Spinal cord (tissue), 10 donors: Measurements from ENCODE around the gene JADE2. TPM values are rescaled to one million over a fixed set of nuclear protein-coding genes. Genes with fewer than 3 reads are reported as not detected.
A peak's percentile ranks its signal among the peaks of the same experiment; 100 is the strongest.

Experiments
- DNase-seq, 6 donors: peaks; one replicate each; pipeline versions ENCODE4 v3.0.0 to v3.0.0-alpha.2; 2013 to 2015; ENCODE audit warnings: low spot score in 6 of 6, low read depth in 4 of 6
- H3K27ac ChIP-seq: one replicate; pipeline ENCODE4 v1.5.1; 2013; ENCODE audit warnings: low read depth, low read length, control low read depth
- H3K27me3 ChIP-seq: one replicate; pipeline ENCODE4 v1.6.1; 2013; ENCODE audit warnings: low read length; ENCODE audit not compliant: control insufficient read depth, insufficient read depth
- H3K36me3 ChIP-seq: one replicate; pipeline ENCODE4 v1.6.1; 2013; ENCODE audit warnings: low read length; ENCODE audit not compliant: control insufficient read depth, insufficient read depth
- H3K4me1 ChIP-seq: one replicate; pipeline ENCODE4 v1.6.1; 2013; ENCODE audit warnings: low read length; ENCODE audit not compliant: control insufficient read depth, insufficient read depth
- H3K4me3 ChIP-seq: one replicate; pipeline ENCODE4 v1.5.1; 2013; ENCODE audit warnings: low read depth, low read length, control low read depth
- H3K9me3 ChIP-seq: one replicate; pipeline ENCODE4 v1.6.1; 2013; ENCODE audit warnings: low read length; ENCODE audit not compliant: control insufficient read depth, insufficient read depth
- WGBS: methylation state at CpG from one replicate; pipeline ENCODE4 v1.1.5; 2013; ENCODE audit warnings: missing lambda C conversion rate; ENCODE audit not compliant: insufficient coverage; 5-methylcytosine and 5-hydroxymethylcytosine counted together
- long read RNA-seq, 4 donors: transcript quantifications; one replicate each; lab custom pipeline, GENCODE V29; 2026
- polyA plus RNA-seq, 2 donors: library from polyadenylated mRNA; unstranded; fragments of 120-200 nt; gene quantifications; one replicate each; pipeline ENCODE4 v1.2.1, GENCODE V29; 2013; ENCODE audit not compliant: insufficient read length in 2 of 2
- total RNA-seq, 2 donors: library from RNA; depleted of rRNA in 1 of 2; stranded (reverse); fragments of 120-200 nt in 1 of 2; fragments of >200 nt in 1 of 2; gene quantifications; one replicate each; pipeline versions ENCODE4 v1.2.3 to v1.2.4, GENCODE V29; 2013 to 2014
- donor health status: healthy.

The JADE2 gene
- total RNA-seq = 10 to 100 TPM in 1 of 2 donors, 1 to 10 TPM in 1; 9.1 to 12.1 TPM
- 1 to 10 TPM; 6.0 to 8.7 TPM for polyA plus RNA-seq
- long read RNA-seq, donor 1 = 0 reads
- long read RNA-seq, donor 2 = 0 reads
- long read RNA-seq, donor 3 = 0 reads
- long read RNA-seq, donor 4 = 0 reads

- H3K4me1 ChIP-seq = peaks cover 41% of the 10 kb centered on the region
- peaks cover 2% of the 10 kb centered on the region for H3K27me3 ChIP-seq
- WGBS = 0% methylated on average over 37 of the region's 57 CpGs
- H3K36me3 ChIP-seq = no peaks in the 10 kb centered on the region
- H3K4me3 ChIP-seq = peak within 1 kb of the TSS; percentile 73
- H3K9me3 ChIP-seq = no peaks in the 10 kb centered on the region
- DNase-seq = peak in 3 of 6 donors; percentile 36 to 86 (median 82)
- peak within 1 kb of the TSS; percentile 71 for H3K27ac ChIP-seq
These were observed at the start of gene JADE2 for GRCh38 chr5:134524826-134525682. Gene JADE2, plus strand, starts transcription at chr5:134525670. Its CDS starts 10,188 bp downstream, at chr5:134535858.

- 72% methylated on average over 3 of the region's 14 CpGs for WGBS
- DNase-seq = no peak
- no peak overlapping the region for H3K27ac ChIP-seq
- H3K4me3 ChIP-seq = no peak overlapping the region
- H3K27me3 ChIP-seq = no peaks in the 10 kb centered on the region
- H3K9me3 ChIP-seq = peaks cover 2% of the 10 kb centered on the region
- no peaks in the 10 kb centered on the region for H3K4me1 ChIP-seq
- H3K36me3 ChIP-seq = no peaks in the 10 kb centered on the region
These were observed 47.8 kb upstream of the JADE2 start for GRCh38 chr5:134477462-134478245.

GRCh38 chr5:134479839-134480238 lies 45.6 kb upstream of the JADE2 start:
- Histone ChIP-seq H3K27me3 (no peaks in the 10 kb centered on the region), H3K9me3 (no peaks in the 10 kb centered on the region), H3K4me1 (no peaks in the 10 kb centered on the region), H3K27ac (no peak overlapping the region), H3K36me3 (no peaks in the 10 kb centered on the region), H3K4me3 (no peak overlapping the region)
- WGBS = no CpG with 5 or more reads among the region's 4 CpGs
- DNase-seq = no peak

- WGBS = 82% methylated on average over 6 of the region's 7 CpGs
- H3K4me1 ChIP-seq = no peaks in the 10 kb centered on the region
- no peak overlapping the region for H3K27ac ChIP-seq
- peaks cover 1% of the 10 kb centered on the region for H3K9me3 ChIP-seq
- no peak overlapping the region for H3K4me3 ChIP-seq
- no peak for DNase-seq
- no peaks in the 10 kb centered on the region for H3K36me3 ChIP-seq
- H3K27me3 ChIP-seq = no peaks in the 10 kb centered on the region
These were observed 36.1 kb upstream of the JADE2 start for GRCh38 chr5:134489227-134489944.

GRCh38 chr5:134490255-134490924 lies 35.1 kb upstream of the JADE2 start:
- no peak overlapping the region for H3K4me3 ChIP-seq
- no peaks in the 10 kb centered on the region for H3K4me1 ChIP-seq
- no peak overlapping the region for H3K27ac ChIP-seq
- DNase-seq = no peak
- WGBS = 76% methylated on average over 9 of the region's 9 CpGs
- H3K9me3 ChIP-seq = peaks cover under 1% of the 10 kb centered on the region
- no peaks in the 10 kb centered on the region for H3K27me3 ChIP-seq
- H3K36me3 ChIP-seq = no peaks in the 10 kb centered on the region

- Histone ChIP-seq H3K4me1 (no peaks in the 10 kb centered on the region), H3K36me3 (no peaks in the 10 kb centered on the region), H3K9me3 (no peaks in the 10 kb centered on the region), H3K4me3 (no peak overlapping the region), H3K27ac (no peak overlapping the region), H3K27me3 (no peaks in the 10 kb centered on the region)
- WGBS = 74% methylated on average over 8 of the region's 8 CpGs
- DNase-seq = no peak
These were observed 34.6 kb upstream of the JADE2 start for GRCh38 chr5:134490925-134491271.

GRCh38 chr5:134491841-134492442 lies 33.5 kb upstream of the JADE2 start:
- 90% methylated on average over 8 of the region's 9 CpGs for WGBS
- H3K27me3 ChIP-seq = no peaks in the 10 kb centered on the region
- DNase-seq = no peak
- no peak overlapping the region for H3K4me3 ChIP-seq
- no peaks in the 10 kb centered on the region for H3K36me3 ChIP-seq
- H3K4me1 ChIP-seq = no peaks in the 10 kb centered on the region
- H3K27ac ChIP-seq = no peak overlapping the region
- H3K9me3 ChIP-seq = no peaks in the 10 kb centered on the region

GRCh38 chr5:134492568-134492967 lies 32.9 kb upstream of the JADE2 start:
- no peaks in the 10 kb centered on the region for H3K36me3 ChIP-seq

More at GRCh38 chr5:134492568-134492967, 32.9 kb upstream of the JADE2 start:
- 96% methylated on average over 4 of the region's 6 CpGs for WGBS
- no peaks in the 10 kb centered on the region for H3K27me3 ChIP-seq
- no peak for DNase-seq
- no peak overlapping the region for H3K27ac ChIP-seq
- H3K4me1 ChIP-seq = no peaks in the 10 kb centered on the region
- H3K9me3 ChIP-seq = no peaks in the 10 kb centered on the region
- no peak overlapping the region for H3K4me3 ChIP-seq
